HG03571 (cell line): Measurements from ENCODE around the gene AKNA.
A peak's percentile ranks its signal among the peaks of the same experiment; 100 is the strongest.

ENCODE experiments used
- ATAC-seq: cut with Tn5 transposase; IDR thresholded peaks from one replicate; pipeline ENCODE4 v1.9.1; 2021; ENCODE audit not compliant: unreplicated experiment

AKNA gene

DNA sequence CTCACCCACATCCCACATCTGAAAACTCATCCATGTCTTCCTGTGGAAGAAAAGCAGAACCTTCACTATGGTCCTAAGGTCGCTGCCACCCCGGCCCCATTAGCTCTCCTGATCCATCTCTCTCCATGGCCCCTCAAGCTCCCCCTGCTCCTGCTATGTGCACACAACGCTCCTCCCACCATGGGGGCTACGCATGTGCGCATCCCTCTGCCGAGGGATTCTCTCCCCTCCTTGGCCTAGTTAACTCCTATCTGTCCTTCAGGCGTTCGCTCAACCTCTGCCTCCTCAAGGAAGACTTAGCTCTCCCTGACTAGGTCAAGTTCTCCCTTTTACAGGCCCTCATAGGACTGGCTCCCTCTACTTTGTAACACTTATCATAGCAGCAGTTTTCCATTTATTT is 9.8 kb downstream of the AKNA start:
- ATAC-seq: no peak

DNA sequence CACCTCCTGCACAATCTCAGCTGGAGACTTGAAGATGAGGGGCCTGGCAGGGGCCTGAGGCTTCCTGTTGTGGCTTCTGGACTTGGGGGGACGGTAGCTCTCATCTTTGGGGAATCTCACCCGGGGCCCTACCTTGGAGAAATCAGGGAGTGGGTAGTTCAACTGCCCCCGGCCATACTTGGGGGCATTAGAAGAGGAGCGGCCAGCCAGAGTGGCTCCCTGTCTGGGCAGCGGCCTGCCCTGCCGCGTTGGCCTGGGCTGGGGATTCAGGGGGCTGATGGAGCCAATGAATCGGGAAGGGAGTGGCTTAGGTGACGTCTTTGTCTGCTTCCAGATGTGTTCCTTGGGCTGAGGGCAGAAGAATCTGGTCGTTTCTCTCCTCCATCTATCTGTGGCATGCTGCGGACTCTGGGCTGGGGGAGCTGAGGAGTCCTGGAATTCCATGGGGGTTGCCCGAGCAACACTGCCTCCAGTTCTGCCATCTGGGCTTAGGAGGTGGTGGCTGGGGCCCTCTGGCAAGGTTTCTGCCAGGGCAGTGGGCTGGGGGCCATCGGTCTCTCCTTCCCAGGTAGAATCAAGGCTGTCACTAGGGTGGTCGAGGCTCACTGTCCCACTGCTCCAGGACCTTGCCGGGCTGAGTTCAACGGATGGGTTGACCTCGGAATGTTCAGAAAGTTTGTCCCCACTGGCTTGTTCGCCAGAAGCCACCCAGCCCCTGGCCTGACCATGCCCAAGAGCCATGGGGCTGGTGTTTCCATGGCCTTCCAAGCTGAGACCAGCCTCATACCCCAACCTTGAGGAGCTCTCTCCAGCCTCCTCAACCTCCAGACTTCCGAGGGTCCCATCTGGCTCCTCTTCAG is 11.0 kb downstream of the AKNA start:
- no peak for ATAC-seq

DNA sequence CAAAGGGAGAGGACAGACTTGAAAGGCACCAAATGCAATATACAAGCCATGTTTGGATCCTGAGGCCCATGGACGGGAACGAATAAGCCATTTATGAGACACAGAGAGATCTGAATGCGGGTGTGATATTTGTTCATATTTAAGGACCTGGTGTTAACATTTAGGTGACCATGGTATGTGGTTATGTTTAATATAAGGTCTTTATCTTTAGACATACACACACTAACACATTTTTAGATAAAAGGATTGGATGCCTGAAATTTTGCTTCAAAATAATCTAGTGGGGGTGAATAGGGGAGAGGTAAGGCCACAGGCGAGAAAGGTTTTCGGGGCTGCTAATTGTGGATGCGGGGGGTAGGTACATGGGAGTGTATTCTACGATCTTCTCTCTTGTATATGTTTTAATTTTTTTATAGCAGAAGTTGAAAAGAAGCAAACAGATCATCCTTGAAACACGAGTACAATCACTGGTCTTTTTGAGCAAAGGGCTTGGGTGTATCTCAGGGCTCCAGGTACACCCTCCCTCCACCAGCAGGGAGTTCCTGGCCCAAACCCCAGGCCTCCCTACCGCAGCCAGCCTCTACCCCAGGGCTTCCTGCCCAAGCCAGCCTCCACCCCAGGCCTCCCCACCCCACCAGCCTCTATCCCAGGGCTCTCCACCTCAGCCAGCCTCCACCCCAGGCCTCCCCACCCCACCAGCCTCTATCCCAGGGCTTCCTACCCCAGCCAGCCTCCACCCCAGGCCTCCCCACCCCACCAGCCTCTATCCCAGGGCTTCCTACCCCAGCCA is 12.2 kb downstream of the AKNA start:
- ATAC-seq: no peak

DNA sequence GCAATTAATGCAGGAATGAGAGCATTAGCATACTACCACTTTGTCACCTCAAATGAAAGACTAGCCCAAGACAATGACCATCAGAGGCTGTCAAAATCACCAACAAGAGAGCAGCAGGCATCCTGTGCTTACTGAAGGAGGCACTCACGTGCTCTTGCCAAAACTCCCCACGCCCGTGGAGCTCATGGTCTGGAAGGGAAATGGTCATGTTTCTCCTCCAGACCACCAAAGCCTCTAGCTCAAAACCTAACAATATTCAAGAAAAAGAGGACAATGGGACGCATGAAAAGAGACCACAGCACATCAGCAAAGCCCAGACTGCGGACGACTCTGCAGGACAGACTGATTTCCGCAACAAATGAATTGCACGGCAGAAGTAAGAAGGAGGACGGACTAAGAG is 12.8 kb downstream of the AKNA start:
- ATAC-seq: no peak

DNA sequence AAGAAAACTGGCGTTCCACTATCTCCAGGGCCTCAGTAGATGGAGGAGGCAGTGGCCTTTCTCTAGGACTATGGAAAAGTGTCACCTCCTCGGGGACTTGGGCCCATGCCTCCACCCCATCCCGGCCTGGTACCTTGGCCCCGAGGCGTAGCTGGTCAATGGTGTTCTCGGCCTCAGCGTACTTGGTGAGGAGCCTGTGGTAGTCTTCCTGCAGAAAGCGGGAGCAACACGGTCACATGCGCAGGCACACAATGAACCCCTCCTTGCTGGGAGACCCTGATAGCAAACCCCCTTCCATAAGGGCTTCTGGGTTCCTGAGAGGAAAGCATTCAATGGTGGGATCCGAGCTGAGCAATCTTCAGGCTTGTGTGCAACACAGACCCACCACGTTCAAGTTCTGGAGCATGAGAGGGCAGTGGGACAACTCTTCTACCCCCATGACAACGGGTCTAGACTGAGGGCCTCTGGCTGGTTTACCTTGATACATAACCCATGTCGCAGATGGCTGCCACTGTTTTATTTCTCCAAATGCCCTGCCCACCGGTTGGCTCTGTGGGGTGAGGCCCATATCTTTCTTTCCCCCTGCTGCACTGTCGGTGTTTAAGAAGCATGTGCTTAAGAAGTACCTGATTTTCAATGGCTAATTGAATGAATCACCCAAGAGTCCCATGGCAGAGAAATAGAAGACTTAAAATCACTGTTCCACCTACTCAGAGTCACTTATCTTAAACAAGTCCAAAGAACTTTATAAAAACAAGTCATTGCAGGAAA is 13.6 kb downstream of the AKNA start:
- ATAC-seq: no peak

DNA sequence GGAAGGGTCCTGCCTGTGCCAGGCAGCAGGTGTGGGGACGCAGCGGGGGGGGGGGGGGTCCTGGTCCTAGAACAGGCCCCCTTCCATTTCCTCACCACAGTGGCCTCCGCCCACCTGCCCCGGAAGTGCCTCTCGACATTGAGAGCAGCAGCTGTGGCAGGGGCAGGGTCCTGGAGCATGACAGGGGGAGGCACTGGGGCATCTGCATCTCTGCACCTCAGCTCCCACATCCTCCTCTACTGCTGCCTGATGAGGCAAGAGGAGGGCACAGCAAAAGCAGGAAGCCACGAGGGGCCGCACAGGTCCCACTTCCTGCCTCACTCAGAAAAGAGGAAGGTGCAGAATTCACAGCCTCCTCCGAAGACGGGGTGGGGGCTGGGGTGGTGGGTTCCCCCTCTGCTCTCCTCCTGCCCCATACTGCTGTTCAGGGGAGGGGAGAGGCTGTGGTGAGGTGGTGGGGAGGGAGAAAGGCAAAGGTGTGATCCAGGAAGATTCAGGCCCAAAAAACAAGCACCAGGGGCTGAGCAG is 14.8 kb downstream of the AKNA start:
- ATAC-seq: peak; percentile 93

DNA sequence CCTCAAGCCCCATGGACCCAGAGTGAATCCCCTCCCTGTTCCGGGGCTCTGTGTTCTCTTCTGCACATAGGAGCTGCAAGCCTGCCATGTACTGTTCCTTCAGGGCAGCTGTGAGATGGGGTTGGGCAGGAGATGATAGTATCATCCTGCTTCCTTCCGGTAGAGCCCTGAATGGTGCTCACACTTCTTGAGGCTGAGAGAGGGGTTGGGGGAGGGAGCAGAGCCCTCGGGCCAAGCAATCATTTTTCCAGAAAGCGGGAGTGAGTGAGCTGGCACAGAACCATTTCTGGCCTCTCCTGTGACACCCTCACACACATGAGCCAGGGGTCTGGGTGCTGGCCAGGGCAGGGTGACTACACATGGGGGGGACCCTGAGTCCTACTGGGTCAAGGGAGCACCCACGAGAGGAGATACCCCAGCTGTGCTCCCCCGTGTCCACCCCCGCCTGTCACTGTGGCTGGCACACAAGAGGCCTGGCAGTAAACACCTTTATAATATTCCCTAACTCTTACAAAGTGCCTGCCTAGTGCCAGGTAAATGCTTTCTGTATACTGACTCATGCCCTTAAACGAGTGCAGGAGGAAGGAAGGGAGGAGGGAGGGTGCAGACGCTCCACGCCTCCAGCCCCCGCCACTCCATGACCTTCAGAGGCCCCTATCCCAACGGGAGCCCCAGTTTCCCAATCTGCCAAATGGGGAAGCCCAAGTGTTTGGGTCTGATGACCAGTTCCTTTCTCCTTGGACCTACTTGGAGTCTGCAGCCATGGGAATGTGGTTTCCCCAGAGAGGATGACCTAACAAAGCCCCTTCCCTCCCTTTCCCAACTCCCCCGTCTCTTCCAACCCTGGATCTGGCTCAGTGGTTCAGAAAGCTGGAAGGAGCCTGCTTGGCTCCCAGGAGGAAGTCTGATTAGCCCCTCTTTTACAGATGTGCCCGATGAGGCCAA is 15.5 kb downstream of the AKNA start:
- ATAC-seq: peak; percentile 30

DNA sequence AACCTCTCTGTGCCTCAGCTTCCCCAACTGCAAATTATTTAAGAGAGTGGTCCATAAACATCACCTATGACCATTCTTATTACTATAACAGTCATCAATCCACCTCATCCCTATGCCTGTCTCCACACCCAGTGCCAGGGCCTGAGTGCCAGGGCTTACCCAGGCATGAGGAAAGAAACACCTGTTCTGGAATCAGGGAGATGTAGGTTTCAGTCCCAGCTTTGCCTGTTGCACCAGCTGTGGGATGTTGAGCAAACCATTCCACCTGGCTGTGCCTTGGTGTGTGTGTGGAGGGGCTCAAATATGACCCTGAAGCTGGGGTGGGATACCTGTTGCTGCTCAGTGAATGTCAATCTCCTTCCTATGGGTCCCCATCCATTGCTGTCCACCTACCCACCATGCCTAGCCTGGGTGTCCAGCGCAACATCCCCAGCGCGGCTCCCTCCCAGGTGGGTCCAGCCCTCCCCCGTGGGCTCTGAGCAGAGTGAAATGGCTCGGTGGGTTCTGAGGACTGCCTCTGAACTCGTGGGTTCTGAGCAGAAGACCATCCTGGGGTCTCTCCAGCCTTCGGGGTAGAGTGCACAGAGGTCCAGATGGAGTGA is 16.3 kb downstream of the AKNA start:
- no peak for ATAC-seq

DNA sequence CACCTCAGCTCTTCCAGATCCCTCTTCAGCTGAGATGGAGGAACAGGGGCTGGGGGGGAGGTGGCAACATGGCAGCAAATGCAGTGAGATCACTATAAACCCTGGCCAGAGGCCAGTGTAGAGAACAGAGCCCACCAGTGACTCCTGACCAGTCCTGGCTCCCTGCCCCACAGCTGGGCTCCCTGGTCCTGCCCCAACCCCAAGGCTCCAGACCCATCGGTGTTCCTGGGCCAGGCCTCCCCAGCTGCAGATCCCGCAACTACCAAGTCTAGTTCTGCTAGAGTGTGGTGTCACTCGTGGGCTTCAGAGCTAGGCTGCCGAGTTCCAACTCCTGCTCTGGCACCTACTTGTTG is 16.8 kb downstream of the AKNA start:
- ATAC-seq: no peak

DNA sequence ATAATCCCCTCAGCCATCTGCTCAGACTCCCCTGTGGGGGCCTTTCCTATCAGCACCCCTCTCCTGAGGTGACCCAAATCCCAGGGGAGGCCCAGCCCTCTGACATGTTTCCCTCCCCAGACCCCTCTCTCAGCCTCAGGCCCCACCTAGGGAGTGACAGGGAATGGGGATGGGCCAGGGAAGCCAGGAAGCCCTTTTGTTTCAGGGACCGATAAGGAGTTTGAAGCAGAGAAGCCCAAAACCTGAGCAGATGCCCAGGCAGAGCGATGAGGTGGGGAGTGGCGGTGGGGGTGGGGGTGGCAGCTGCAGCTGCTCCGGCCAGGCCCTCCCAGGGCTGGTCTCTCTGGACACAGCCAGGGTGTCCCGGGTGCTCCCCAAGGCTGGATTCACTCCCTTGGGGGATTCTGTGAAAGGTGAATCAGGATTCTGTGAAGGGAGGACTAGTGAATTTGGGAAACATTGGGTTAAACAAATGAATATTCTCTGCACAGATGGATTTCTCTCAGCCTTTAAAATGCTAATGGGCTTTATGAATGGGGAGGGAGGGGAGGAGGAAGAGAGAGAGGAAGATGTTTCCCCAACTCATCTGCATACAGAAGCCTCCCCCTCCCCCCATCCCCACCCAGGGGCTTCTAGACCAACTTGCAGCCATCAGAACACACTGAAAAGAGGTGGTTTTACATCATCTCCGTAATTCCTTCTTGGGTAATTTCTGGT is 17.4 kb downstream of the AKNA start:
- no peak for ATAC-seq

DNA sequence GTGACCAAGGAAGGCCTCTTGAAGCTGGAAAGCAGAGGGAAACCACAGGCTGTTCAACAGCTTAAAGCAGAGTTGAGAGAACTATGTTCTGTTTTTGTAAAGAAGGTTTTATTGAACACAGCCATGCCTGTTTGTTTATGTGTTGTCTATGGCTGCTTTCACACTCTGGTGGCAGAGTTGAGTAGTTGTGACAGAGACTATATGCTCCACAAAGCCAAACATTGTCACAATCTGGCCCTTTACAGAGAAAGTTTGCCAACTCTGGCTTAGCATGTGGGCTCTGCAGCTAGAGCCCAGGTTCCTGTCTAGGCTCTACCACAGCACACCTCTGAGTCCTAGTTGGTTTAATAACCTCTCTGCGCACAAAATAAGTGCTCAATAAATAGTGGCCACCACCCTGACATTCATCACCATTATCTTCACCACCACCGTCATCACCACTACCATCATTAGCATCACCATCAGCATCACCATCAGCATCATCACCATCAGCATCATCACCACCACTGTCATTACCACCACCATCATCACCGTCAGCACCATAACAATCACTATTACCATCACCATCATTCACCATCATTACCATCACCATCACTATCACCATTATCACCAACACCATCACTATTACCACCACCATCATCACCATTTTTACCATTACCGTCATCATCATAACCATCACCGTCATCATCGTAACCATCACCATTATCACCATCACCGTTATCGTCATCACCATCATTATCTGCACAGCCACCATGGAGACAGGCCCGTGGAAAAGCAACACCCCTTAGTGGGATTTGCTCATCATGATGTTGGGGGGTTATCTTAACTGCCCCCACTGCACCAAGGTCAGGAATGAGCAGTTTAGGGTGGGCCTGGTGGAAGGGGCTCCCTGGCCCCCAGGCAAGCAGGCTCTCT is 18.3 kb downstream of the AKNA start:
- no peak for ATAC-seq

DNA sequence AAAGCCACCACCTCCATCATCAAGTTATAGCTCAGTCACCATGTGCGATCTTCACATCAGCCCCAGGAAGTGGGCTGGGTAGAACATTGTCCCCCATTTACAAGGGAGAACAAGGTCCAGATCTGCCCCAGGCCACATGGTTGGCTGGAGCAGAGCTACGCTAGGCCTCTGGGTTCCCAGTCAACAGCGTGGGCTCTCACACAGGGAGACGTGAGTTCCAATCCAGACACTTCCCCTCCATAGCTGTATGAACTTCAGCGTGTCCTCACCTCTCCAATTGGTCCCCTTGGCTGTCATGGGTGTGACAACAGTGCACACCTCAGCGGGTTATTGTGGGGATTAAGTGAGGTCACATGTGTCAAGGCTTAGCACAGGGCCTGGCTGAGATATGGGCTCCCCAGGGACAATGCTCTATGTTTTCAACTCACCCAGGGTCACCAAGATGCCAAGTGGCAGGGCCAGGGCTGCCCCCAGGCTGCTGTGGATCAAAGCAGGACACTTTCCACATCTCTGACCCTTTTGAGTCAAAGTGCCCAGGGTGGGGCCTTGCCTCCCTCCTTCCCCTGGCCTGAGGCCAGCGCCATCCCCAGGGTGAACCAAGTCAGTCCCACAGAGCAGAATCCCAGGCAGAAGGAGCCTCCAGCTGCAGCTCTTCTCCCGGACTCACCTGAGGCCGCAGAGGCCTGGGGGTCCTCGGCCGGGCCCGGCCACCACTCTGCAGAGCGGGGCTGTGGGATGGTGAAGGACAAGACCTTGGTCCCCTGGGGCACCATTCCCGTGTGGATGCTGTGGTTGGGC is 19.8 kb downstream of the AKNA start:
- ATAC-seq: no peak

DNA sequence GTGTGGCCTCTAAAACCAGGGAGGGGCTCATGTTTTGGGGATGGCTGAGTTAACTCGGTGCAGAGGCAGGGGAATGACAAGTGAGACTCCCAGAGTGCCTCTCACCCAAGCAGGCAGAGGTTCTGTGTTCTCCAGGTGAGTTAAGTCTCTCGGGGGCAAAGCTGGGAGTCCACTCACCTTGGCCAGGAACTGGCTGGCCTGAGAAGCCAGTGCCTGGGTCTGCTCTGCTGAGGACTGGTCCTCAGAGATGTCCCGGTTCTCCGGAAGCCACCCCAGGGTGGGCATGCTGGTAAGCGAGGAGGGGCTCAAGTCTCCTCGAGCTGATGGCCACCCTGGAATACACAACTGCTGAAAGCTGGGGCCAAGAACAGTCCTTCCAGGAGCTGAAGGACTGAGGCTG is 20.4 kb downstream of the AKNA start:
- no peak for ATAC-seq

DNA sequence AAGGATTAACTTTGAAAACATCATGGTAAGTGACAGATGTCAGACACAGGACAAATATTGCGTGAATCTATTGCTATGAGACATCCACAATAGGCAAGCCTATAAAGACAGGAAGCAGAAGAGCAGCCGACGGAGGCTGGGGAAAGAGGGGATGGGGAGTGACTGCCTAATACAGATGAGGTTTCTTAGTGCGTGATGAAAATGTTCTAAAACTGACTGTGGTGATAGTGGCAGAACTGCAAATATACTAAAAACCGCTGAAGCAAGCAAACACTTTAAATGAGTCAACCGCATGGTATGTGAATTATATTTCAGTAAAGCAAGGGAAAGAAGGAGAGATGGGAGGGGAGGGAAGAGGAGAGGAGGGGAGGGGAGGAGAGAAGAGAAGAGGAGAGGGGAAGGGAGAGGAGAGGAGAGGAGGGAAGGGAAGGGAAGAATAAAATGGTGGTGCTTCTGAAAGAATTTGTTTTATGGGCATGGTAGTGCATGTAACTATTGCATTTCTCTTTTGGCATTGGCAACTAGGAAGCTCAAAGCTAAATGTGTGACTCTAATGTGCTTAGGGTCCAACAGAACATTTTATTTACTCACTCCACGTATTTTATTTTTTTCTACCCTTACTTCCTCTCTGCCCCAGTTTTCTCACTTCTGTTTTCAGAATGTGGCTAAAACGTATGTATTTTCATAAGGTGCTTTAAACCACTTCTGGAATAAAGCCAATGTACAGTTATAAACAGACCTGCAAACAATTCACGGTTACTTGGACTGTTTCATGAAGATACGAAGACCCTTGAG is 21.3 kb downstream of the AKNA start:
- ATAC-seq: peak; percentile 49

DNA sequence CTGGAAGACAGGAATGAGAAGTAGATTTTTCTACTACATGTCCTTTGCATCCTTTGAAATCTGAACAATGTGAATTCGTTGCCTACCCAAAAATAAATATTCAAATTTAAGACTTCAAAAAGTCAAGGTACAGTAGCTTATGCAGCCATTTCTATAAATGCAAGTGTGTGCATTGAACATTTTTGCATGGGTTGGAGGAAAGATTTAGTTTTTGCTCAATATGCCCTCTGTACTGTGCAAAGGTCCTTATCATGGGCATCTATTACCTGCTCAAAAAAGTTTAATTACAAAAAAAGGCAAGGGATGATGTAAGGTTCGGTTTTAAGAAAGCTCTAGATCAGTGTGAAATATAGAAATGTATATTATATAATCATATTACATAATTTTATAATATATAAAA is 22.6 kb downstream of the AKNA start:
- ATAC-seq: no peak

DNA sequence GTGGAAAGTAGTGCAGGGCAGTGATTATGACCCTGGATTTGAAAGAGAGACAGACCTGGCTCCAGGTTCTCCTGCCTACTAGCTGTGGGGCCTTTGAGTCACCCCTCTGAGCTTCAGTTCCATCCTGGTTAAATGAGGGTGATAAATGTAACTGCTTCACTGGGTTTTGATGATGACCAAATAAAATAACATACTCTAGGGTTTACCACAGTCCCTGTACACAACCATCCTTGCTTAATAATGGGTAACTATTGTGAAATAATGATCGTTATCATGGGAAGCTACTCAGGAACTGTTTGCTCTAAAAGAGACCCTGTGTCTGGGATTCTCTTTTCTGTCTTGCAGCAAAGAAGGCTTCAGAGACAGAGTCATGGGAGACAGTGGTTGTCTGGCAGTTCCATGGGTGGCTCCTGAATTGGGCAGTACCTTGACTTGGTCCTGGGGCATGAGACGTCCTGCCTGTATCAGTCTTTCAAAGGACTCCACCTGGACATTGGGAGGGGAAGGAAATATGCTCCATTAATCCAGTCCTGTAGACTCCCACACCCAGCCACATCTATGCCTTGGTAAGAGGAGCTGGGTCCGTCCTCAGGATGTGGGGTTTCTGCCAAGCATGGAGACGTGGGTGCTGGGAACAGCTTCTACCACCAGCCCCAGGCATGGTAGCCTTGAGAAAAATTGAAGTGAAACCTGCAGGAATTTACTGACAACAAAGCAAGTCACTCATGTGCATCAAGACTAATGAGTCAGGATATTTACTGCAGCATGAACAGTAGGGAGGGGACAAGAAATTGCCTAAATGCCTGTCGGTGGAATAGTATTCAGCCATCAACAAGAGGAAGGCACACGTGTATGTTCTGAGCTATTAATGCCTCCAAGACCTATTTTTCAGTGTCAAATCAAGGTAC is 23.4 kb downstream of the AKNA start:
- no peak for ATAC-seq
